ENCODE data around the gene PLPPR3.
A peak's percentile ranks its signal among the peaks of the same experiment; 100 is the strongest.

PLPPR3 gene

GRCh38 chr19:810077-810855 lies 11.5 kb downstream of the PLPPR3 start:
- no peak for DNase-seq (ENCODE audit: low read depth)

DNA sequence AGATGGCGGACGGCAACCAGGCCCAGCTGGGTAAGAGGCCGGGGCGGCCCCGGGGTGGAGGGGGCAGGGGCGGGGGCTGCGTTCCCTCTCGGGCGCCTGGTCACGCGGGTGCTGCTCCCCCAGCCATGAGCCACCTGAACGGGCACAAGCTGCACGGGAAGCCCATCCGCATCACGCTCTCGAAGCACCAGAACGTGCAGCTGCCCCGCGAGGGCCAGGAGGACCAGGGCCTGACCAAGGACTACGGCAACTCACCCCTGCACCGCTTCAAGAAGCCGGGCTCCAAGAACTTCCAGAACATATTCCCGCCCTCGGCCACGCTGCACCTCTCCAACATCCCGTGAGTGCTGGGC lies 13.4 kb downstream of the PLPPR3 start:
- DNase-seq (ENCODE audit: low read depth), result no peak

- DNase-seq (ENCODE audit: low read depth), result no peak
These were observed 13.9 kb downstream of the PLPPR3 start for GRCh38 chr19:807627-808422.

GRCh38 chr19:806815-807421 lies 14.8 kb downstream of the PLPPR3 start:
- DNase-seq (ENCODE audit: low read depth), result no peak

- DNase-seq (ENCODE audit: low read depth), result no peak
These were observed 15.9 kb downstream of the PLPPR3 start for GRCh38 chr19:805600-806550.

DNA sequence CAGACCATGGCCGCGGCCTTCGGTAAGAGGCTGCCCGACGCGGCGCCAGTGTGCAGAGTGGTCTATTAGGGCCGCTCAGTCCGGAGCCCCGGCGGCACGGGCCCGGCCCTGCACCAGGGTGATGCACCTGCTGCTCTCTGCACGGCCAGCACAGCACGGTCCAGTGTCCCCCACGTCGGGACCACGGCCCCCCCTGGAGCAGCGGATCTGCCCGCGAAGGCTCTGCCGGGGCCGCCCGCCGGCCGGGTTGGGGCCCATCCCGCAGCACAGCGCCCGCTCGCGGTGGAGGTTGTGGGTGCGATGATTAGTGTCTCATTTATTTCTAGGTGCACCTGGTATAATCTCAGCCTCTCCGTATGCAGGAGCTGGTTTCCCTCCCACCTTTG lies 16.6 kb downstream of the PLPPR3 start:
- no peak for DNase-seq (ENCODE audit: low read depth)

DNA sequence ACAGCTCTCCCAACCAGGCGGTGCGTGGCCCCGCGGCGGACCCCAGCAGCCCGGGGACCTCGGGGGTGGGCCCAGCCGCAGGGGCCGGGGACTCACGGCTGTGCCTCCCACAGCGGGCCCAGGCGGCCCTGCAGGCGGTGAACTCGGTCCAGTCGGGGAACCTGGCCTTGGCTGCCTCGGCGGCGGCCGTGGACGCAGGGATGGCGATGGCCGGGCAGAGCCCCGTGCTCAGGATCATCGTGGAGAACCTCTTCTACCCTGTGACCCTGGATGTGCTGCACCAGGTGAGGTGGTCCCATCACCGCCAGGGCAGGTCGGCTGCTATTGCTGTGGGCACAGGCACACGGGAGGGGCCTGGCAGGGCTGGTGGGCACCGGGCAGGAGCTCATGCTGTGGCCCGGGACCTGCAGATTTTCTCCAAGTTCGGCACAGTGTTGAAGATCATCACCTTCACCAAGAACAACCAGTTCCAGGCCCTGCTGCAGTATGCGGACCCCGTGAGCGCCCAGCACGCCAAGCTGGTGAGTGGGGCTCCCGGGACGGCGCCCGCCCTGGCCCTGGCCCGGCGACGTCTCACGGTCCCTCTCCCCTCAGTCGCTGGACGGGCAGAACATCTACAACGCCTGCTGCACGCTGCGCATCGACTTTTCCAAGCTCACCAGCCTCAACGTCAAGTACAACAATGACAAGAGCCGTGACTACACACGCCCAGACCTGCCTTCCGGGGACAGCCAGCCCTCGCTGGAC lies 17.2 kb downstream of the PLPPR3 start:
- no peak for DNase-seq (ENCODE audit: low read depth)

- no peak for DNase-seq (ENCODE audit: low read depth)
These were observed 17.9 kb downstream of the PLPPR3 start for GRCh38 chr19:803686-804418.

GRCh38 chr19:803099-803561 lies 18.6 kb downstream of the PLPPR3 start:
- DNase-seq (ENCODE audit: low read depth), result no peak

DNA sequence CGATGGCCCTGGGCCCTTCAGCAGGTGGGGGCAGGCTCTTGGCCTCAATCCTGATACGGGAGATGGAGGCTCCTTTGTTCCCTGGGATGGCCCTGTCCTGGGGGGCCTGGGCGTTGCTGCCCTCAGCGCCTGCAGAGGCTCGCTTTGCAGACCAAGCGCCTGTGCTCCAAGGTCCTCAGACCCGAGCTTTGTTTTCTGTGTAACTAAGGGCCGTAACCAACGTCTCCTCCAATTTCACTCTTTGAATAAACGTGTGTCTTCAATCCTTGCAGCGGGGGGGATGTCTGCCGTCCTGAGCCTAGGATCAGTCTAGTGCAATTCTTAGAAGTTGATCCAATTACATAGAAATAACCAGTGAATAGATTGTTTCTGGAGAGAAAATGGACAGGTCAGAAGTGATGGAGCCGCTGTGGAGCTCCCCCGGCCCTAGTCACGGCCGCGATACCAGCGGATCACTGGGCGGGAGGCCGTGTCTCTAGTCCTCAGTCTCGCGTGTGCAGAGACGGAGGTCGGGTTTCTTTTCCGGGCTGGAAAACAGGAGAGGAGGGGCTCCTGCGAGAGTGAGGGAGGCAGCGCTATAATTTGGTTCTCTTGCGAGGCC lies 19.2 kb downstream of the PLPPR3 start:
- DNase-seq (ENCODE audit: low read depth), result no peak

DNA sequence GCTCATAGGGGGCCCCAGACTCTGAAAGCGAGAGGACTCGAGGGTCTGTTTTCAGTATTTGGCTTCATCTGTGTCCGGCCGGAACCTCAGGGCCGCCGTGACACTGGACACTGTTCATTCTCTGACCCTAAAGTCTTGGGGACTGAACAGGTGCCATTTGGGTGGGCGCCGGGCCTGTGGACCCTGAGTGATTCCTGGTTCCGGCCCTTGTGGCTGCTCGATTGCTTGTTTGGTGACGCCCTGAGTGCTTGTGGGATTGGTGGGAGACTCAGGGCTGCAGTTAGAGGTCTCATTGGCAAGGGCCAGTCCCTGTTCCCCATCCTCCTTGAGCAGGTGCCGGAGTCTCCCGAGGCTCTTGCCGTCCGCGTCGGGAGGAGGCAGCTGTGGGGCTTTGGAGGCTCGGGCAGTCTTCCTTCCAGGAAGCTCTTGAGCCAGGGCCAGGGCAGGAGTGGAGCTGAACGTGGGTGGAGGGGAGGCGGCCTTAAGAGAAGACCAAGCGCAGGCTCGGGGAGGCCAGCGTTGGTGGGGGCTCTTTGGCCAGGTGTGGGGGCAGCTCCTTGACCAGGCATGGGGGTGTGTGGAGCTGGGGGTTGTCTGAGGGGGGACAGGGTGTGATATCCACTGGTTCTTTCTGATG lies 19.8 kb downstream of the PLPPR3 start:
- no peak for DNase-seq (ENCODE audit: low read depth)

DNA sequence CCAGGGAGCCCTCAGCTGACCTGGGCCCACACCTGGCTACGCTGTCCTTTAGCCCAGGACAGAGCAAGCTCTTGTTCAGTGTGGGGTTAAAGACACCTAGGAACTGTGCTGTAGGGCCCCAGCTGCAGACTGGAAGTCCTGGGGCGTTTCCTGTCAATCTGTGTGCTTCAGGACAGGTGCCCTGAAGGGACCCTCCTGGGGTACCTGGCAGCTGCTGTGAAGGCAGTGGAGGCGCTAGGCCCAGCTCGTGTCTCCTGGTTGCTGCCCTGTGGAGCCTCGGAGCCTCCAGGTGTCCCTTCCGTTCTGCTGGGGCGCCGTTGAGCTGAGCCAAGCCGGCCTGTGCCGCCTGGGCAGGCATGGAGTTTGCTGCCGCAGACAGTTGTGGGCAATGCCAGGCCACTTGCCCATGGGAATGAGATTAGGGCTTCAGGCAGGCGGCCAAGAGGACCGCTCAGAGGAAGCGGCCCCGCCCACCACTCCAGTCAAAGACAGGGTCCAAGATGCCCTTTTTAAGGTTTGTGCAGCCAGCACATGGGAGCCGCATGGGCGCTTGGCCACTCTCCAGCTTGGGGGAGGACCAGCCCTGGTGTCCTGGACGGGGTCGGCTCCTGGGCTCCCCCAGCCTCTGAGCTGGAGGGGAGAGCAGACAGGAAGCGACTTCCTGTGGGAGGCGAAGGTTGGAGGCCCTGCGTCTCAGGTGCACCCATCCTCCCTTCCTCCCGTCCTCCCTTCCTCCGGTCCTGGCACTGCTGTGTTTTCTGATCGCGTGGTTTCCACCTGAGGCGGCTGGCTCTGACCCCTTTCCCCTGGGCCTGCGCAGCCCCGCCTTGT lies 20.5 kb downstream of the PLPPR3 start:
- DNase-seq (ENCODE audit: low read depth), result no peak

- DNase-seq (ENCODE audit: low read depth), result no peak
These were observed 21.3 kb downstream of the PLPPR3 start for GRCh38 chr19:800360-801029.

- no peak for DNase-seq (ENCODE audit: low read depth)
These were observed 22.5 kb downstream of the PLPPR3 start for GRCh38 chr19:799076-799881.

GRCh38 chr19:798415-799075 lies 23.2 kb downstream of the PLPPR3 start:
- DNase-seq (ENCODE audit: low read depth), result no peak

DNA sequence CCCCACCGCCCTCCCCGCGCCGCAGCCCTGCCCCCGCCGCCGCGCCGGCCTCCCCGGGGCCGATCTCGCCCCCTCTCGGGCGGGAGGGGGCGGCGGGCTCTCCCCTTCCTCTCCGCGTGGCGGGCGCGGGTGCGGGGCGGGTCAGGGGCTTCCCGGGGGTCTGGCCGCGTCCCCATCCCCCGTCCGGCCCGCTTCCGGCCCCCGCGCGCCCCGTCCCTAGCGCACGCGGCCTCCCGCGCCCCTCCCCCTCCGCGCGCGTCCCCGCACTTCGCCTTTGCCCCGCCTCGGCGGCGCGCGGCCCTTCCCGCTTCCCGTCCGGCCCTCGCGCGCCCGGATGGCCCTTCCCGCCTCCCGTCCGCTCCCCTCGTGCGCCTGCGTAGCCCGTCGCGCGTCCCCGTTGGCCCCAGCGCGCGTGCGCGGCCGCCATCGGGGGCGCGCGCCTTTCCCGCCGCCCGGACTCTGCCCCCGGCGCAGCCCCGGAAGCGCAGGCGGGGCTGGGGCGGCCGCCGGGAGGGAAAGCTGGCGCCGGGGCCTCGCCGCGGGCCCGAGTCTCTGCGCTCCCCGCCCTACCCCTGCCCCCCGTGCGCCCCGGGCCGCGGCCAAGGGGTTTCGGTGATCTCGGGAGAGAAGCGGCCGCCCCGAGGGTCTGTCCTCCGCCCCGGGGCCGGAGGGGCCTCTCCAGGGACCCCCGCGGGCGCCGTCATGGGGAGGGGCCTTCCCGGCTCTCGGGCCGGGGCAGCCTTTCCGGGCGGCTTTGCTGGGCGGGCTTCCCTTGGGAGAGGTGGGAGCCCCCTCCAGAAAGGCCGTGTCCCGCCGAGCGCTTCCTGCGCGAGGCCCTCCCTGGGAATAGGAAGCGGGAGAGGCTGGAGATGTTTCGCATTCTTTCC lies 24.0 kb downstream of the PLPPR3 start:
- peak; percentile 87 for DNase-seq (ENCODE audit: low read depth)

Data from activated T-cell treated with anti-CD3 and anti-CD28 coated beads for 24 hours (primary cell).